ENCODE measurements around the gene MYBPC2.

The MYBPC2 gene

GRCh38 chr19:50422397-50423278 is 10.1 kb upstream of the MYBPC2 start:
- no peak overlapping the region for H3K4me3 ChIP-seq (replicated peaks; ENCODE audit: low read depth, low read length)
- no peak for TF ChIP-seq CTCF (IDR thresholded peaks at IDR 0.05; ENCODE audit: low read length, missing control alignments)
- DNase-seq (ENCODE audit: low read depth), result no peak

- no peak for TF ChIP-seq CTCF (IDR thresholded peaks at IDR 0.05; ENCODE audit: low read length, missing control alignments)
- no peak for DNase-seq (ENCODE audit: low read depth)
- H3K4me3 ChIP-seq (replicated peaks; ENCODE audit: low read depth, low read length), result no peak overlapping the region
These were observed 9.2 kb upstream of the MYBPC2 start for GRCh38 chr19:50423279-50424113.

GRCh38 chr19:50425581-50425980 is 7.1 kb upstream of the MYBPC2 start:
- no peak for TF ChIP-seq CTCF (IDR thresholded peaks at IDR 0.05; ENCODE audit: low read length, missing control alignments)
- DNase-seq (ENCODE audit: low read depth), result no peak
- no peak overlapping the region for H3K4me3 ChIP-seq (replicated peaks; ENCODE audit: low read depth, low read length)

GRCh38 chr19:50427318-50427925 is 5.3 kb upstream of the MYBPC2 start:
- H3K4me3 ChIP-seq (replicated peaks; ENCODE audit: low read depth, low read length), result peak overlapping the region; percentile 24
- no peak for TF ChIP-seq CTCF (IDR thresholded peaks at IDR 0.05; ENCODE audit: low read length, missing control alignments)
- DNase-seq (ENCODE audit: low read depth), result no peak

GRCh38 chr19:50427997-50428425 is 4.7 kb upstream of the MYBPC2 start:
- peak overlapping the region; percentile 24 for H3K4me3 ChIP-seq (replicated peaks; ENCODE audit: low read depth, low read length)
- TF ChIP-seq CTCF (IDR thresholded peaks at IDR 0.05; ENCODE audit: low read length, missing control alignments), result no peak
- peak; percentile 84 for DNase-seq (ENCODE audit: low read depth)

GRCh38 chr19:50428772-50429463 is 3.8 kb upstream of the MYBPC2 start:
- DNase-seq (ENCODE audit: low read depth), result no peak
- no peak overlapping the region for H3K4me3 ChIP-seq (replicated peaks; ENCODE audit: low read depth, low read length)
- TF ChIP-seq CTCF (IDR thresholded peaks at IDR 0.05; ENCODE audit: low read length, missing control alignments), result no peak
